ENCODE measurements around the gene CD247. TPM values are rescaled to one million over a fixed set of nuclear protein-coding genes. Genes with fewer than 3 reads are reported as not detected.

CD247 gene
- total RNA-seq, 4 donors from 2014 or later, result 2.0 to 4.7 (median 2.6) TPM

- ATAC-seq (ENCODE audit: low FRiP score) (no peak), DNase-seq (ENCODE audit: low spot score) (no peak)
- TF ChIP-seq, protein P1, sequence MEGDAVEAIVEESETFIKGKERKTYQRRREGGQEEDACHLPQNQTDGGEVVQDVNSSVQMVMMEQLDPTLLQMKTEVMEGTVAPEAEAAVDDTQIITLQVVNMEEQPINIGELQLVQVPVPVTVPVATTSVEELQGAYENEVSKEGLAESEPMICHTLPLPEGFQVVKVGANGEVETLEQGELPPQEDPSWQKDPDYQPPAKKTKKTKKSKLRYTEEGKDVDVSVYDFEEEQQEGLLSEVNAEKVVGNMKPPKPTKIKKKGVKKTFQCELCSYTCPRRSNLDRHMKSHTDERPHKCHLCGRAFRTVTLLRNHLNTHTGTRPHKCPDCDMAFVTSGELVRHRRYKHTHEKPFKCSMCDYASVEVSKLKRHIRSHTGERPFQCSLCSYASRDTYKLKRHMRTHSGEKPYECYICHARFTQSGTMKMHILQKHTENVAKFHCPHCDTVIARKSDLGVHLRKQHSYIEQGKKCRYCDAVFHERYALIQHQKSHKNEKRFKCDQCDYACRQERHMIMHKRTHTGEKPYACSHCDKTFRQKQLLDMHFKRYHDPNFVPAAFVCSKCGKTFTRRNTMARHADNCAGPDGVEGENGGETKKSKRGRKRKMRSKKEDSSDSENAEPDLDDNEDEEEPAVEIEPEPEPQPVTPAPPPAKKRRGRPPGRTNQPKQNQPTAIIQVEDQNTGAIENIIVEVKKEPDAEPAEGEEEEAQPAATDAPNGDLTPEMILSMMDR (IDR thresholded peaks at IDR 0.05), result no peak
Observed at GRCh38 chr1:167408355-167408754, 110.0 kb downstream of the CD247 start.

GRCh38 chr1:167404908-167405307 lies 113.4 kb downstream of the CD247 start:
- TF ChIP-seq, protein P1 (IDR thresholded peaks at IDR 0.05), result no peak
- ATAC-seq (ENCODE audit: low FRiP score), result no peak

GRCh38 chr1:167404161-167404888 lies 114.0 kb downstream of the CD247 start:
- TF ChIP-seq, protein P1 (IDR thresholded peaks at IDR 0.05), result no peak
- ATAC-seq (ENCODE audit: low FRiP score), result no peak
- no peak for DNase-seq (ENCODE audit: low spot score)

More at GRCh38 chr1:167404908-167405307, 113.4 kb downstream of the CD247 start:
- DNase-seq (ENCODE audit: low spot score), result no peak

DNA sequence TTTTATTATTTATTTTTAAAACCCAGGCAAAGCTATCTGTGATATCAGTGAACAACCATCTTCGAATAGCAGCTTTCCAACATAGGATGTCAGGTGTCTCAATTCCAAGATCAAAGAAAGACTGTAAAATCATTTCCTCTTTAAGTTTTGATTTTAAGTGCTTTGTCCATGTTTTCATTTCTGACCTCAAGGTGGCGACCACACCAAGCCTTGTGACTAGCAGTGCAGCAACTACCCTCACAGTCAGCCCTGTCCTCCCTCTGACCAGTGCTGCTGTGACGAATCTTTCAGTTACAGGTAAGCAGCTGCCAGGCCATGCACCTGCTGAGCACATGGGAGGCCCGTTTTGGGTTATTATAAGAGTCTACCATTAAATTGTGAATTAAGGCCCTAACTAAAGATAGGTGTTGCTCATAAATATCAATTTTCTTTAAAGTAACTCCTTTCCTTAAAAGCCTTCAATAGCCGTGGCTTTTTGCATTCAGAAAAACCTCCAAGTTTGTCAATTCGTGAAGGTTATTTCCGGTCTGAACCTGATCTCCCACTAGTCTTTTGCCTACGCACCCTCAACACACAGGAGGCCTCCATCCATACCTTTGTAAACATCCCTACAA lies 117.0 kb downstream of the CD247 start:
- ATAC-seq (ENCODE audit: low FRiP score) (no peak), DNase-seq (ENCODE audit: low spot score) (no peak)
- TF ChIP-seq, protein P1 (IDR thresholded peaks at IDR 0.05), result no peak

- no peak for DNase-seq (ENCODE audit: low spot score)
Observed at GRCh38 chr1:167400359-167400953, 117.9 kb downstream of the CD247 start.

DNA sequence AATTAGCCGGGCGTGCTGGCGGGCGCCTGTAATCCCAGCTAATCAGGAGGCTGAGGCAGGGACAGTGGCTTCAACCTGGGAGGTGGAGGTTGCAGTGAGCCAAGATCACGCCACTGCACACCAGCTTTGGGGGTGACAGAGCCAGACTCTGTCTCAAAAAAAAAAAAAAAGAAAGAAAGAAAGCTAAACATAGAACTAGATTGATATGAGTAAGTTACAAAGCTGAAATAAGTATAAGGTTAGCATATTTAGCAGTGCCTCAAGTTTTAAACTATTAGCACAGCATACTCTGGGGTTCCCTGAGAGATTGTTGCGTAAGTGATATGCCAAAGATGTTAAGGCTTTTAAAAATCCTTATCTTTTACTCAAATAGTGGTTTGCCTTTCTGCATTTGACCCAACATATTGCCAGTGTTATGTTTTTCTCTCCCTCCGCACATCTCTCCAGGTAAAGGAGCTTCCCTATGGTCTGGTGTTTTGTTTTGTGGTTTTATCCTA lies 126.1 kb downstream of the CD247 start:
- TF ChIP-seq, protein P1 (IDR thresholded peaks at IDR 0.05), result no peak
- ATAC-seq (ENCODE audit: low FRiP score) (no peak), DNase-seq (ENCODE audit: low spot score) (no peak)

More at GRCh38 chr1:167400359-167400953, 117.9 kb downstream of the CD247 start:
- TF ChIP-seq, protein P1 (IDR thresholded peaks at IDR 0.05), result no peak
- no peak for ATAC-seq (ENCODE audit: low FRiP score)
